IPS-18c (cell line): Measurements from ENCODE around the gene NEURL4.

Experiments used
- H3K4me3 ChIP-seq: 2 replicates; pipeline ENCODE4 v1.7.0; 2013; ENCODE audit warnings: low read depth, mild to moderate bottlenecking, low read length, moderate library complexity; ENCODE audit not compliant: insufficient read depth
- H3K9me3 ChIP-seq: one replicate; pipeline ENCODE4 v1.6.1; 2013; ENCODE audit warnings: mild to moderate bottlenecking, low read length, moderate library complexity; ENCODE audit not compliant: control insufficient read depth, insufficient read depth

NEURL4 gene

DNA sequence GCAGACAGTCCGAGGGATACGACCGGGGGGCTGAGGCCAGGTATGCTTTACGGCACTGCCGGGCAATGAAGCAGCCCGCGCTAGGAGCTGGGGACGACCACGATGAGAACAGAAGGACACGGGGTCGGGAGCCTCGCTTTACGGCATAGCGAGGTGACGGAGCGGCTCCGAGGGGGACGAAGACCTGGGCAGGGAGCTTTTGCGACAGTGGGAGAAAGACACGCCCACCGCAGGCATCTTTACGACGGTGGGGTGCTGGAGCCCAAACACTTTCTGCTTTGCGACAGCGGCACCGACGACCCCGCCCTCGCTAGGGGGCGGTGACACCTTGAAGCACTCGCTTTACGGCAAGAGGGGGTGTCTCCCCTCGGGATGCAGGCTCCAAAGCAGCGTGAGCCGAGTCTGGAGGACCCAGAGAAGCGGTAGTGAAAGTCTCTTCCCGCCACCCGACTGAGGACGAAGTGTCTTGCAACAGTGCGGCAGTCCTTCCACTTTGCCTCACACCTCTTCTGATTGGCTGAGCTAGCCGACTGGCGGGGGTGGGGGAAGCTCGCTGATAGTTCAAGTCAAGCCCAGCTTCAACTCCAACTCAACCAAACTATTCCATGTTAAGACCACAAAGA is 350 bp upstream of the NEURL4 start:
- Histone ChIP-seq H3K9me3 (no peaks in the 10 kb centered on the region), H3K4me3 (peak overlapping the region; percentile 60)

GRCh38 chr17:7328009-7328408 is 1.1 kb downstream of the NEURL4 start:
- Histone ChIP-seq H3K9me3 (no peaks in the 10 kb centered on the region), H3K4me3 (peak overlapping the region; percentile 60; the same call in 1 of the 2 replicates)

- H3K9me3 ChIP-seq: no peaks in the 10 kb centered on the region
- no peak overlapping the region for H3K4me3 ChIP-seq
These were observed 1.6 kb downstream of the NEURL4 start for GRCh38 chr17:7327501-7327900.

DNA sequence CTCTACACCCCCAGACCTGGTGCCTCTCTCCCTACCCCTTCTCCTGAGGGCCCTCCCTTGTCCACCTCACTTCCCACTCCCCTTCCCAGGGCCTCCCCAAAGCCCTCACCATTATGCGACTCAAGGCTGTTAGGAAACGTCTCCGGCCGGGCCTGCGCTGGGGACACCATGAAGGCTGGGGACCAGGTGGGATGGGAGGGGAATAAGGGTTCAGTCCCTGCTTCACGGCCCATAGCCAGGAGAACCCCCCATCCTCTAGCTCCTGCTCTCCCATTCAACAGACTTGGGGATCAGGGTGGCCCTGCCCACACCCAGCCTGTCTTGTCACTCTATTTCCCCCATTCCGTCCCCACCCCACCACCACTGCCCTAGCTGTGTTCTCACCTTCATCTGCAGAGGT is 2.1 kb downstream of the NEURL4 start:
- Histone ChIP-seq H3K4me3 (no peak overlapping the region), H3K9me3 (no peaks in the 10 kb centered on the region)

DNA sequence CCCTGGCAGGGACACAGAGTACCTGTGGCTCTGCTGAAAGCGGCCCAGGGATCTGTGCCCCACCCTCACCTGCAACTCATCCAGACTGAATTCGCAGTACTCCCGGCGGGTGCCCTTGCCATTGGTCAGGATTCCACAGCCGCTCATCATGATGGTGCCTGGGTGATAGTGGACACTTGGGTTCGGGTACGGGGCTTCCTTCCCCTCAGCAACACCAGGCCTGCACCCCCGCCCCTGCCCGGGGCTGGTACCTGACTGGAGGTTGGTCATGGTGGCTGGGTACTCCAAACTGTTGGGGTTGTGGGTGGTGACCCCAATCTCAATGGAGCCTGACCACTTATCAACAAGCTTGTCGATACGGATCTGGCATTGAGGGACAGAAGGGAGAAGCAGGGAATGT is 2.9 kb downstream of the NEURL4 start:
- no peak overlapping the region for H3K4me3 ChIP-seq
- no peaks in the 10 kb centered on the region for H3K9me3 ChIP-seq

DNA sequence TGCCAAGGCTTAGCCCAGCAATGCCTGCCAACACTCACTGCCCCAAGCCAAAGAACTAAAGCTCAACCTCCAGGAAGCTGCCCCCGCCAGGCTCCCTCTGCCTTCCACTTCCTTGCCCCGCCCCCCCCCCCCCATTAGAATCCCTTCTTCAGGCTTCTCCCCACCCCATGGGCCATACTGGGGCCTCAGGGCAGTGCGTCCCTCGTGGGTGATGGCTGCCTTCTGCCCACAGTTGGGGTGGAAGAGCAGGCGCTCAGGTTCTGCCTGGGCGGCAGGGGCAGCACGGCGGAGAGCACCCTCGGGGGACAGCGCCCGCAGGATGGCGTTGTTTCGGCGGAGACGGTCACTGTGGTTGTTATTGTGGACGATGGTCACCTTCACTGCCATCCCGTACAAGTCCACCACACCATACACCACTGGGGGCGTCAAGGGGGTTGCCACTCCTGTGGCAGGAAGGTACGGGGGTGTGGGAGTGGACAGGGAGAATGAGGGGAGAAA is 4.1 kb downstream of the NEURL4 start:
- H3K9me3 ChIP-seq: no peaks in the 10 kb centered on the region
- no peak overlapping the region for H3K4me3 ChIP-seq

GRCh38 chr17:7324438-7324779 is 4.7 kb downstream of the NEURL4 start:
- Histone ChIP-seq H3K4me3 (no peak overlapping the region), H3K9me3 (no peaks in the 10 kb centered on the region)

DNA sequence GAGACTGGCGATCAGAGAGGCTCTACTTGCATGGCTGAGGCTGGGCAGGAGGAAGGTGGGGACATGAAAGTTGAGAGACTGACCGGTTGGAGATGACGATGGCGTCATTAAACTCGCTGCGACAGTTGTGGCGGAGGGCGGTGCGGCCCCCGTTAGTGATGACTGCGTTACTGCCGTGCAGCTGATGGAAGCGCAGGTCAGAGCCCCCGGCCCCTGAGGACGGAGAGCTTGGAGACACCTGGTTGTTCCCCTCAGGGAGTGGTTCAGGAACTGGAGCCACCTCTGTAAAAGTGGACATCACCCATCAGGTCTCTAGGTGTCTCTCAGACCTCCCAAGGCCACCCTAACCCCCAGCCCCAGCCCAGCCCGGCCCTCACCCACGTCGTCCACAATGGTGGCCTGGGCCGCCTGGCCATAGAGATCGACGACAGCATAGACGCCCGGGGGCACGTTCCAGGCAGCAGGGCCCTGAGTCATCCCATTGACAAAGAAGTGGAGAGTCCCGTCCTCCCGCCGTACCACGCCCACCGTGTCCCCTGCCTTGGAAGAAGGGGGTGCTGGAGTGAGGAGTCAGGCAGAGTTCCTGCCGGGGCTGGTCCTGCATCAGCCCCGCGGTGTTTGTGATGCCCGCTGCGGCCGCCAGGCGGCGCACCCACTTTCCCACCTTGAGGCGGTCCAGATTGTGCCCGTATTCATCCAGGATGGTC is 5.3 kb downstream of the NEURL4 start:
- Histone ChIP-seq H3K4me3 (no peak overlapping the region), H3K9me3 (no peaks in the 10 kb centered on the region)

DNA sequence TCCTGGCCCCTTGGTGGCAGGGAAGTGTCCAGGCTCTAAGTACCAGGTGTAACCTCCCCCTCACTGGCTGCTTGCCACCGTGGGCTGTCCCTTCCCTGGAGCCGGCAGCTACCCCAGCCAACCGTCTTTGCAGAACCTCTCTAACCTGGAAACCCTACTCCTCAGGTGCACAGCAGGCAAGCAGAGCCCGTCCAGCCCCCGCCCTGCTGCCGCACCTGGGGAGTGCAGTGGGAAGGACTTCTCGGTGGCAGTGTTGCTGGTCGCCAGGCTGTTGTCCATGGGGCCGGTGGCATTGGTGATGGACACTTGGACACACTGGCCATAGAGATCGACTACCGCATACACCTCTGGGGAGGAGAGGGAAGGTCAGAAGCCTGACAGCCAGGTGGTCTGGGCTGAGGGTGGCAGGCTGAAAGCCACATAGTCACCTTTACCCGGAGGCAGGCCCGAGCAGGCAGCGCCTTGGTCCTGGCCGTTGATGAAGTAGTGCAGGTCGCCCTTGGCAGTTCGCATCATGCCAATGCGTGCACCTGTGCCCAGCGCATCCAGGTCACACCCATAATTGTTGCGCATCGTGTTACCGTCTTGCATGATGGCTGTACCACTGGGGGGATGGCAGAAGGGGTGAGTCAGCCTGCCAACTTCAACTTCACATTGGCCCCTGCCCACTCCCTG is 6.5 kb downstream of the NEURL4 start:
- Histone ChIP-seq H3K9me3 (no peaks in the 10 kb centered on the region), H3K4me3 (no peak overlapping the region)

DNA sequence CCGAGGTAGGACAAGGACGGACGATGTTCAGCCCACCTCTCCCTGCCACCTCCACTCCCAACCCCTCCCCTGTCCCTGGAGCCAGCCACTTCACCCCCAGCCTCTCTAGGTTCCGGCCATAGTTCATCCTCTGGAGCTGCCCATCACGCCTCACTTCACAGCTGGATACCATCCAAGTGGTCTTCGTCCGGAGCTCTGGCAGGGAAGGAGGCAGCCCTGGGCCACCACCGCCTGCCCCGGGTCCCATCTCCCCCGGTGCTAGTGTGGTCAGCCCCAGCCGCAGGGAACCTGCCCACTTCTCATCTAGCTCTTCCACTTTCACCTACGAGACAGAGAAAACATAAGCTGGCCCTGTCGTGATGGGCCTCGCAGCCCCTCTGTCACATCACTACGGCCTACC is 7.7 kb downstream of the NEURL4 start:
- Histone ChIP-seq H3K9me3 (no peaks in the 10 kb centered on the region), H3K4me3 (no peak overlapping the region)

GRCh38 chr17:7318121-7318860 is 10.8 kb downstream of the NEURL4 start:
- no peak overlapping the region for H3K4me3 ChIP-seq

GRCh38 chr17:7317161-7317803 is 11.9 kb downstream of the NEURL4 start:
- Histone ChIP-seq H3K9me3 (peaks cover 2% of the 10 kb centered on the region), H3K4me3 (no peak overlapping the region)

More at GRCh38 chr17:7318121-7318860, 10.8 kb downstream of the NEURL4 start:
- peaks cover 2% of the 10 kb centered on the region for H3K9me3 ChIP-seq

DNA sequence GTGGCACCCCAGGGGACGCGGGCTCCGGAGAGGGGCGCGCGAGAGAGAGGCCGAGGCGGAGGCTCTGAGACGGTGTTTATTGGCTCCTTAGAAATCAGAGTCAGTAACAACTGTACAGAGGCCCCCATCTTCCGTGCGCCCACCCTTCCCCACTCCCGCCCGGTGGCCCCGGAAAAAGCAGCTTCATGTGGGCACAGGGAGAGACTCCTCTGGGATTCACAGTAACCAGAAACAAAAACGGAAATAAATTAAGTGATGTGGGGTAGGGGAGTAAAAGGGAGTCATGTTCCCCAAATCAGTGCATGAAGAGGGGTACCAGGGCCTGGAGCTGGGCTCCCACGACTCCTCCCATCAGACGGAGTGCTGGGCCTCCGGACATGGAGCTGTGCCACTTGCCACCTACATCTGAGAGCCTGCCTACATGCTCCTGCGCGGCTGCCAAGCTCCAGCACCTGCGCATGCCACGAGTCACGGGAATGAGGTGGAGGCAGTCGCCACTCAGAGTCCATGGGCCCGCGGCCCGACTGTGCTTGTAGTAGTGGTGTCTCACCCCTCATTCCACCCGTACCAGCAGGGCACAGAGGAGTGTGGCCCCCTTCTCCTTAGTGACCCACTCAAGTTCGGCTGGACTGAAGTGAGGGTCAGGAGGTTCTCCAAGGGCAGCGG is 13.4 kb downstream of the NEURL4 start:
- H3K9me3 ChIP-seq: peaks cover 2% of the 10 kb centered on the region
- H3K4me3 ChIP-seq: peak overlapping the region; percentile 88

GRCh38 chr17:7314719-7315569 is 14.2 kb downstream of the NEURL4 start, which contains the start of gene GPS2:
GPS2 (minus strand) TSS chr17:7315360; CDS start chr17:7315052, 308 bp downstream.
- H3K9me3 ChIP-seq: peaks cover 2% of the 10 kb centered on the region
- peak within 1 kb of the TSS; percentile 88 for H3K4me3 ChIP-seq

GRCh38 chr17:7313890-7314718 is 15.0 kb downstream of the NEURL4 start:
- Histone ChIP-seq H3K4me3 (peak overlapping the region; percentile 88), H3K9me3 (peaks cover 2% of the 10 kb centered on the region)
